ENCODE results near the gene NECAB2. TPM values are rescaled to one million over a fixed set of nuclear protein-coding genes. Genes with fewer than 3 reads are reported as not detected.

Gene NECAB2
- total and polyA plus RNA-seq, 4 donors: 12.7 to 82.1 (median 46.7) TPM

DNA sequence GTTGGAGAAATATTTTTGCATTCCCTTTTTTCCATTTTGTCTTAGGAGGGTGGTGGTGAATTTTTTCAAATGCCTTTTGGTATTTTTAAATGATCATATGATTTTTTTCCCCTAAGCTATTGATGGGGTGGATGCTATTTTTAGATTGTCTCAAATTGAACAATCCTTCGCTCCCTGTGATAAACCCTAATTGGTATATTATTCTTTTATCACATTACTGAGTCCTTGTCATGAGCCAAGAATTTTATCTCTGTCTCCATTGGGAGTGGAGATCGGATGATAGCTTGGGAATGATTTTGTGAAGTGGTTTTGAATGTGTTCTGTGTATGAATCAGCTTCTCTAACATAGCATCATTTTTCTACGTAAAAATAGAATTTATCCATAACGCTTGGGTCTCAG lies 15.4 kb downstream of the NECAB2 start:
- peak in 1 of 6 donors; percentile 60 for DNase-seq (ENCODE audit: low read depth in 4 of 6, low spot score in 6 of 6)
- Histone ChIP-seq H3K4me3 (ENCODE audit: low read depth, low read length) (no peak overlapping the region), H3K4me1 (ENCODE audit: control insufficient read depth, insufficient read depth, low read length) (no peaks in the 10 kb centered on the region), H3K36me3 (ENCODE audit: control insufficient read depth, insufficient read depth, low read length) (peaks cover 20% of the 10 kb centered on the region), H3K27ac (ENCODE audit: low read depth, low read length) (no peak overlapping the region), H3K9me3 (ENCODE audit: control insufficient read depth, insufficient read depth, low read length) (no peaks in the 10 kb centered on the region), H3K27me3 (ENCODE audit: control insufficient read depth, insufficient read depth, low read length) (no peaks in the 10 kb centered on the region)
- no CpG with 5 or more reads among the region's 4 CpGs for WGBS (ENCODE audit: insufficient coverage)

GRCh38 chr16:83989300-83989699 lies 21.3 kb downstream of the NECAB2 start:
- Histone ChIP-seq H3K4me1 (ENCODE audit: control insufficient read depth, insufficient read depth, low read length) (peaks cover 27% of the 10 kb centered on the region), H3K4me3 (ENCODE audit: low read depth, low read length) (no peak overlapping the region), H3K36me3 (ENCODE audit: control insufficient read depth, insufficient read depth, low read length) (peaks cover 9% of the 10 kb centered on the region), H3K27me3 (ENCODE audit: control insufficient read depth, insufficient read depth, low read length) (no peaks in the 10 kb centered on the region), H3K27ac (ENCODE audit: low read depth, low read length) (no peak overlapping the region), H3K9me3 (ENCODE audit: control insufficient read depth, insufficient read depth, low read length) (no peaks in the 10 kb centered on the region)
- DNase-seq (ENCODE audit: low read depth in 4 of 6, low spot score in 6 of 6): peak in 2 of 6 donors; percentile 73 to 84
- 30% methylated on average over 6 of the region's 8 CpGs for WGBS (ENCODE audit: insufficient coverage)

DNA sequence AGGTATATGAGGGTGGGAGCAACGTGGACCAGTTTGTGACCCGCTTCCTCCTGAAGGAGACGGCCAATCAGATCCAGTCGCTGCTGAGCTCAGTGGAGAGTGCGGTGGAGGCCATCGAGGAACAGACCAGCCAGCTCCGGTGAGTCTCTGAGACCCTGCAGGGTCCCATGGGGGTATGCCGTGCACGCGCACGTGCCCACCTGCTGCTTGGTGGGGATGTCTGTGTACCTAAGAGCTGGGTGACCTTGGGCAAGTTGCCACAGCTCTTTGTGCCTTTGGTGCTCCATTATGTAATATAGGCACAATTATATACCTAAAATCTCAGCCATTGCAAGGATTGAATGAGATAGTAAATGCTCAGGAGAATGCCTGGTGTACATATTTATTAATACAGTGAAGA lies 22.4 kb downstream of the NECAB2 start:
- no peaks in the 10 kb centered on the region for H3K27me3 ChIP-seq (ENCODE audit: control insufficient read depth, insufficient read depth, low read length)
- WGBS (ENCODE audit: insufficient coverage): 88% methylated on average over 11 of the region's 11 CpGs
- H3K27ac ChIP-seq (ENCODE audit: low read depth, low read length): no peak overlapping the region
- DNase-seq (ENCODE audit: low read depth in 4 of 6, low spot score in 6 of 6): no peak
- no peaks in the 10 kb centered on the region for H3K9me3 ChIP-seq (ENCODE audit: control insufficient read depth, insufficient read depth, low read length)
- no peak overlapping the region for H3K4me3 ChIP-seq (ENCODE audit: low read depth, low read length)
- peaks cover 34% of the 10 kb centered on the region for H3K4me1 ChIP-seq (ENCODE audit: control insufficient read depth, insufficient read depth, low read length)
- peaks cover 14% of the 10 kb centered on the region for H3K36me3 ChIP-seq (ENCODE audit: control insufficient read depth, insufficient read depth, low read length)

GRCh38 chr16:83992624-83993023 lies 24.6 kb downstream of the NECAB2 start:
- peak overlapping the region; percentile 49 for H3K27ac ChIP-seq (ENCODE audit: low read depth, low read length)
- 56% methylated on average over 6 of the region's 6 CpGs for WGBS (ENCODE audit: insufficient coverage)
- peaks cover 19% of the 10 kb centered on the region for H3K36me3 ChIP-seq (ENCODE audit: control insufficient read depth, insufficient read depth, low read length)
- peak in 2 of 6 donors; percentile 57 to 68 for DNase-seq (ENCODE audit: low read depth in 4 of 6, low spot score in 6 of 6)
- no peaks in the 10 kb centered on the region for H3K27me3 ChIP-seq (ENCODE audit: control insufficient read depth, insufficient read depth, low read length)
- no peak overlapping the region for H3K4me3 ChIP-seq (ENCODE audit: low read depth, low read length)
- peaks cover 52% of the 10 kb centered on the region for H3K4me1 ChIP-seq (ENCODE audit: control insufficient read depth, insufficient read depth, low read length)
- no peaks in the 10 kb centered on the region for H3K9me3 ChIP-seq (ENCODE audit: control insufficient read depth, insufficient read depth, low read length)

- H3K9me3 ChIP-seq (ENCODE audit: control insufficient read depth, insufficient read depth, low read length): no peaks in the 10 kb centered on the region
- H3K27me3 ChIP-seq (ENCODE audit: control insufficient read depth, insufficient read depth, low read length): no peaks in the 10 kb centered on the region
- H3K36me3 ChIP-seq (ENCODE audit: control insufficient read depth, insufficient read depth, low read length): peaks cover 30% of the 10 kb centered on the region
- no peak overlapping the region for H3K27ac ChIP-seq (ENCODE audit: low read depth, low read length)
- no peak overlapping the region for H3K4me3 ChIP-seq (ENCODE audit: low read depth, low read length)
- peaks cover 54% of the 10 kb centered on the region for H3K4me1 ChIP-seq (ENCODE audit: control insufficient read depth, insufficient read depth, low read length)
- WGBS (ENCODE audit: insufficient coverage): 83% methylated on average over 5 of the region's 8 CpGs
- no peak for DNase-seq (ENCODE audit: low read depth in 4 of 6, low spot score in 6 of 6)
Measured at GRCh38 chr16:83994087-83994486, 26.0 kb downstream of the NECAB2 start.

- Histone ChIP-seq H3K9me3 (ENCODE audit: control insufficient read depth, insufficient read depth, low read length) (no peaks in the 10 kb centered on the region), H3K27ac (ENCODE audit: low read depth, low read length) (no peak overlapping the region), H3K27me3 (ENCODE audit: control insufficient read depth, insufficient read depth, low read length) (no peaks in the 10 kb centered on the region), H3K36me3 (ENCODE audit: control insufficient read depth, insufficient read depth, low read length) (peaks cover 36% of the 10 kb centered on the region), H3K4me1 (ENCODE audit: control insufficient read depth, insufficient read depth, low read length) (peaks cover 55% of the 10 kb centered on the region), H3K4me3 (ENCODE audit: low read depth, low read length) (no peak overlapping the region)
- WGBS (ENCODE audit: insufficient coverage): 73% methylated on average over 11 of the region's 13 CpGs
- DNase-seq (ENCODE audit: low read depth in 4 of 6, low spot score in 6 of 6): no peak
Measured at GRCh38 chr16:83994703-83995102, 26.7 kb downstream of the NECAB2 start.

DNA sequence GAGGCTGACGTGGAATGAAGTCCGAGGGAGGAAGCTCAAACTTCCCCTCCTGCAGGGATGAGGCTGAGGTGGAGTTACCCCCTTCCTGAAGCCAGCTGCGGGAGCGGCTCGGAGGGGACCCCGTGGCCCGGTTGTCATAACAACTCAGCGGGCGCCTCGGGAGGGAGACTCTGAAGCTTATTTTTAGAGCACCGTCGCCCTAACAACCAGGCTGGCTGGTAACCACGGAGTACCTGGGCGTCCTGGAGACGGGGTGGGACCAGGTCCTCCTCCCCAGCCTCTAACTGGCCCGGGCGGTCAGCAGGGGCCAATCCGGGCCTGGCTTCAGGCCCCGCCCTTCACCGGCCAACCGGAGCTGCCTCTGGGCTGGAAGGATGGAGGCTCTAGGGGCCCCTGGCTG lies 27.7 kb downstream of the NECAB2 start:
- Histone ChIP-seq H3K9me3 (ENCODE audit: control insufficient read depth, insufficient read depth, low read length) (no peaks in the 10 kb centered on the region), H3K27ac (ENCODE audit: low read depth, low read length) (peak overlapping the region; percentile 47), H3K27me3 (ENCODE audit: control insufficient read depth, insufficient read depth, low read length) (no peaks in the 10 kb centered on the region), H3K36me3 (ENCODE audit: control insufficient read depth, insufficient read depth, low read length) (peaks cover 37% of the 10 kb centered on the region), H3K4me3 (ENCODE audit: low read depth, low read length) (no peak overlapping the region), H3K4me1 (ENCODE audit: control insufficient read depth, insufficient read depth, low read length) (peaks cover 55% of the 10 kb centered on the region)
- DNase-seq (ENCODE audit: low read depth in 4 of 6, low spot score in 6 of 6): peak in 4 of 6 donors; percentile 29 to 91 (median 55)
- 6% methylated on average over 18 of the region's 21 CpGs for WGBS (ENCODE audit: insufficient coverage)

- WGBS (ENCODE audit: insufficient coverage): 87% methylated on average over 15 of the region's 15 CpGs
- Histone ChIP-seq H3K36me3 (ENCODE audit: control insufficient read depth, insufficient read depth, low read length) (peaks cover 44% of the 10 kb centered on the region), H3K27ac (ENCODE audit: low read depth, low read length) (no peak overlapping the region), H3K9me3 (ENCODE audit: control insufficient read depth, insufficient read depth, low read length) (no peaks in the 10 kb centered on the region), H3K4me3 (ENCODE audit: low read depth, low read length) (no peak overlapping the region), H3K27me3 (ENCODE audit: control insufficient read depth, insufficient read depth, low read length) (no peaks in the 10 kb centered on the region), H3K4me1 (ENCODE audit: control insufficient read depth, insufficient read depth, low read length) (peaks cover 55% of the 10 kb centered on the region)
- DNase-seq (ENCODE audit: low read depth in 4 of 6, low spot score in 6 of 6): no peak
Measured at GRCh38 chr16:83996481-83997252, 28.6 kb downstream of the NECAB2 start.

DNA sequence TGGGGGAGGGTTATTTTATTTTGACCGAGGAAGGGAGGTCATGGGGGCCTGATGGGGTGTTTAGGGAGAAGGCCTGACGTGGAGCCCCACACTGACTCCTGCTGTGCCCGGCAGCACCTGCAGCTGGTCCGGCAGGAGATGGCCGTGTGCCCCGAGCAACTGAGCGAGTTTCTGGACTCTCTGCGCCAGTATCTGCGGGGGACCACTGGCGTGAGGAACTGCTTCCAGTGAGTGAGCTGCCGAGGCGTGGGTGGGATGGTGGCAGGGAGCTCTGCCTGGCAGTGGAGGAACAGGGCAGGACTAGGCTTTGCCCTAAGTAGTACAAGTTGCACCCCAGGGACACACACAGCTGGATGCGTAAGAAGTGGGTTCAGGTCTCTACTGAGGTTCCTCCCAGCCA lies 30.0 kb downstream of the NECAB2 start:
- Histone ChIP-seq H3K4me3 (ENCODE audit: low read depth, low read length) (no peak overlapping the region), H3K36me3 (ENCODE audit: control insufficient read depth, insufficient read depth, low read length) (peaks cover 52% of the 10 kb centered on the region), H3K27me3 (ENCODE audit: control insufficient read depth, insufficient read depth, low read length) (no peaks in the 10 kb centered on the region), H3K9me3 (ENCODE audit: control insufficient read depth, insufficient read depth, low read length) (no peaks in the 10 kb centered on the region), H3K27ac (ENCODE audit: low read depth, low read length) (no peak overlapping the region), H3K4me1 (ENCODE audit: control insufficient read depth, insufficient read depth, low read length) (peaks cover 44% of the 10 kb centered on the region)
- DNase-seq (ENCODE audit: low read depth in 4 of 6, low spot score in 6 of 6): no peak
- WGBS (ENCODE audit: insufficient coverage): 89% methylated on average over 12 of the region's 13 CpGs

DNA sequence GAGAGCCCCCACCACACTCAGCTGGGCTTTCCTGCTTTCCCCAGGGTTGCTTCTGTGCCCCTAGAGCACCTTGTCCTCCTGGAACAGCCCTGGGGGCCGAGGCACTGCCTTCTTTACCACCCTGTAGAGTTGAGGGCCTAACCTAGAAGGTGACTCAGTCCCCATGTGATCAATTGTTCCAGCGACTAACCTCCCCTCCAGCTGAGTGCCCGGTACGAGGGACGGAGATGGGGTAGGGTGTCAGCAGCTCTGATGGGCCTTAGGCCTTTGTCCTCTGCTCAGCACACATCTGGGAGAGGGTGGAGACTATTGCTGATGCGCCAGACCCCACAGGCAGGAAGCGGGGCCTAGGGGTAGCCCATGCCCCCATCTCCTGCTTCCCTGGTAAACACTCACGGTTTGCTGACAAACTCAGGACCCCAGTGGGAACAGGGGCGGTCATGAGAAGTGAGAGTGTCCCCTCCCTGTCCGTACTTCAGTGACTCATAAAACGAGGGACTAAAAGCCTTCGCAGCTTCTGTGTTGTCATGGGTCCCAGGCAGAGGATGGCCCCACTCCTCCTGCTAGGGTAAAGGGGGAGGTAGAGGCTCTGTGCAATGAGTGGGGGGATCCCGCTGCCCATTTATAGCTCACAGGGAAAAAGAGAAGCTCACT lies 33.1 kb downstream of the NECAB2 start:
- Histone ChIP-seq H3K27me3 (ENCODE audit: control insufficient read depth, insufficient read depth, low read length) (no peaks in the 10 kb centered on the region), H3K36me3 (ENCODE audit: control insufficient read depth, insufficient read depth, low read length) (peaks cover 40% of the 10 kb centered on the region), H3K9me3 (ENCODE audit: control insufficient read depth, insufficient read depth, low read length) (no peaks in the 10 kb centered on the region), H3K4me3 (ENCODE audit: low read depth, low read length) (no peak overlapping the region), H3K27ac (ENCODE audit: low read depth, low read length) (no peak overlapping the region), H3K4me1 (ENCODE audit: control insufficient read depth, insufficient read depth, low read length) (peaks cover 21% of the 10 kb centered on the region)
- DNase-seq (ENCODE audit: low read depth in 4 of 6, low spot score in 6 of 6): no peak
- 69% methylated on average over 5 of the region's 13 CpGs for WGBS (ENCODE audit: insufficient coverage)
